Measurements from ENCODE around the gene TMCC2.

TMCC2 gene

DNA sequence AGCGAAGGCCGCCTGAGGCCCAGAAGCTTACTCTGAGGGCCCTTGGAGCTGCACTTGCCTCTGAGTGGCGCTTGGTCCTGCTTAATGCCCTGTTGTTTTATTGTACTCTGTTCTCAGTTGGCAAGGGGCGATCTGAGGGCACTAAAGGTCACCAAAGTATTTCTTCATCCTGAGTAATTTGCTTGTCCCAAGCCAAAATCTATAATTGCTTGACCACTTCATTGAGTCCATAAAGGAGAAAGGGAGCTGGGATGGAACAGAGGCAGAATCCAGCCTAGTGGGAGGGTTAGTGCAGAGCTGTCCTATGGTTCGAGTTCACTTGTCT lies 94.2 kb downstream of the TMCC2 start:
- no peak for DNase-seq (ENCODE audit: low read depth in 1 of 2, low spot score in 1 of 2)

Data from stimulated activated CD4-positive, alpha-beta T cell treated with anti-CD3 and anti-CD28 coated beads, Interleukin-15, amount 100 ng/mL, for 1 hour (primary cell).